Hematopoietic multipotent progenitor cell (in vitro differentiated cells): ENCODE results near the gene TXK. TPM values are rescaled to one million over a fixed set of nuclear protein-coding genes. Genes with fewer than 3 reads are reported as not detected.
A peak's percentile ranks its signal among the peaks of the same experiment; 100 is the strongest.

Experiments used
- DNase-seq, 3 donors: peaks; one replicate each; pipeline ENCODE4 v3.0.0-alpha.2; 2011 to 2015; ENCODE audit warnings: low read depth in 2 of 3, low spot score in 2 of 3
- total RNA-seq: library from RNA; depleted of rRNA; stranded (reverse); fragments of >200 nt; gene quantifications from one replicate; pipeline ENCODE4 v1.2.3, GENCODE V29; 2012

Gene TXK
- total RNA-seq, 1 donor, result 3.8 TPM

DNA sequence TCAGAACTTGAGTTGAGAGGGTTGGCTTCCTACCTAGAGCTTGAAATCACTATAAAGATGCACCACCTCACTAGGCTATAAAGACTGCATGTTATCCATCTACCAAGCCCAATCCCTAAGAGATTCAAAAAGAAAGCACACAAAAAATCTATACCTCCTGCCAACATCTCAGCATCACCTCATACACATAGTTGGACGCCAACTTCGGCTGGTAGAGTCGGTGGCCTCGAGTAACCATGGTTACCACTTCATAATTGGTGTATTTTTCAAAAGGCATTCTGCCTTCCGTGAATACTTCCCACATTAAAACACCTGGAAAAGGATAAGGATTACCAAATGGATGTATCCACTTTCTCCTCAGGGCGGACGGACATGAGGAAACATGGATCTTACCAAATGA lies 4.5 kb upstream of the TXK start:
- DNase-seq, result no peak

GRCh38 chr4:48137846-48138245 lies 3.8 kb upstream of the TXK start:
- DNase-seq, result no peak

DNA sequence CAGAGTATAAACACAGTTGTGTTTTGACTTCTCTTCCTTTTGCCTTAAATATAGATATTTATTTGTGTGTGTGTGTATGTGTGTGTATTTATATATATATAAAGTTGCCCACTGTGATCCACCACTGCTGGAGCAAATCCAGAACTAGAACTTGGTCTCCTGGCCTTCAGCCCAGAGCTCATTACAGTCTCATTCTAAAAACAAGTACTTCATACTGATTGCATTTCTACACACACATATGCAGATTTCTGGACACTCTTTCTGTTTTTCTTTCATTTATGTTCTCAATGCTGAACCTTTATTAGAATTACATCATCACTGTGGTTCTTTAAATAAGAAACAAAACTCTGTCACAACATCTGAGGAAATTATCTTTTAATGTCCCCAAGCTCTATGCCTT lies 381 bp downstream of the TXK start:
- no peak for DNase-seq

GRCh38 chr4:48131736-48132135 lies 2.3 kb downstream of the TXK start:
- no peak for DNase-seq

DNA sequence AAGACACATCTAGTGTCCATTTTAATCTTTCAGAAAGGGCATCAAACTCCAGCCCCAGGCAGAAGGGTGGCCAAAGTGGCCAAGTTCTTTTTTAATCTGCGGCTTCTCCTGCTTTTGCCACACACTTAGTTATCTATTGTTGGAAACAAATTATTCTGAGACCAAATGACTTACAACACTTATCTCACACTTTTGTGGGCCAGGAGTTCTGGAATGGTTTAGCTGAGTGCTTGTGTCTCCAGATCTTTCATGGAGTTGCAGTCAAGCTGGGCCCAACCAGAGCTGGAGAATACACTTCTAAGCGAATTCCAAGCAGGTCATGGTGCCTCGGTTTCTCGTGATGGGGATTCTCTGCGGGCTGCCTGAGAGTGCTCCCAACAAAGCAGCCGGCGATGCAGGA lies 4.0 kb downstream of the TXK start:
- no peak for DNase-seq

DNA sequence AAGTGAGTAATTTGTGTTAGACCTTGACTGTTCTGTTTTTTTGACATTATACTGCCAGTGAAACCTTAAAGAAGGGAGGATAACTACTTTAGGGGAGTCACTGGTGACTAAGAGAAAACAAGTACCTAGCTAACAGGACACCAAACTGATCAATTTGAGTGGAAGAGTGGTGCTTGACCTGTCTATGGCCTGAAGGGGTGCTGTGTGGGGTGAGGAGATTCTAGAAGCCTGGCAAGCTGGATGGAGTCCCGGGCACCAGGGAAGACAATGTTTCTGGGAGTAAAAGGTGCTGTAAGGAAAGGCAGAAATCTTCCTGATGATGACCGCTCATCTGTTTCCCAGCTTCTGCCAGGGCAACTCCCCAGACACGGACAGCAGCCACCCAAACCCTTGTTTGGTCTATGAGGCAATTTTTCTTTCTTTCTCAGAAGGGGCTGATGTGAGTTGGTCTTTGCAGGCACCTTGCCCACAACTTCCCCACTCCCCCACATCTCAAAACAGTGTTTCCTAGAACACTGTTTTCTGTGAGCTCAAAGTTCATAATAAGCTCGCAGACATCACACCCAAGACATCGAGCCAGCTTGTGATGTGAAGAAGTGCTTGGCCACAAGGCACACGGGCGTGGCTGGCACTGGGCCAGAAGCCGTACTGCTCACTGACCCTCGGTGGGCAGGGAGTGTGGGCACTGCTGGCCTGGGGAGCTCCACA lies 4.6 kb downstream of the TXK start:
- DNase-seq, result peak in 1 of 3 donors; percentile 38

DNA sequence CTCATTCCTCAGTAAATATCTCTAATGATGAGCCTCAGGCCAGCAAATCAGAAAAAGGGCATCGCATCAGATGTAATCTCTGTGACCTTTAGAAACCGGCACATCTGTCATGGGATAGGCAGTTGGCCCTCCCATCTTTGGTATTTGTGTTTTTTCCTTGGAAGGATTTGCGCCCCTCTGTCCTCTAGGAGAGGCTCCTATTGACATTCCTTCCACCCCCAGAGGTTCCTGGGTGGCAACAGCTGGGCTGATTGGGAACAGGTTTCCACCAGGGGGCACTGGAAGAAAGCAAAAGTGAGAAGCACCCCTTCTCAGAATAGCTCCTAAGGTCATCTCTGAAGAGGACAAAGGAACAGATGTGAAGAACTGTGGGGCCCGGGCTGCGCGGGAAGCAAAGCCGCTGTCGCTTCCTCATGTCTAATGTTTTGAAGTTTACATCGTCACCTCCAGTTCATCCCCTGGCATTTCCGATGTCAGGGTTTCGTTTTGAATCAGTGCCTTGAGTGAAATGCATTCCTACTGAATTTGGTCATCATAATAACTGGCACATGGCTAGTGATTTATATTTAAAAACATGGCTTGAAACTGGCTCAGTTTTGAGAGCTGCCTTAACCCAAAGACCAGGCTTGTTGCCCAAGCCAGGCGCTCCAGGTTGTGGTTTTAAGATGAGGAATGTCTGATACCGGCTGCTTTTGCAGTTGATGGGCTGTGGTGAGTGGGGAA lies 6.2 kb downstream of the TXK start:
- DNase-seq, result peak; percentile 44 to 77 (median 59)

- no peak for DNase-seq
Measured at GRCh38 chr4:48127231-48127630, 6.8 kb downstream of the TXK start.

GRCh38 chr4:48126621-48127020 lies 7.4 kb downstream of the TXK start:
- no peak for DNase-seq

DNA sequence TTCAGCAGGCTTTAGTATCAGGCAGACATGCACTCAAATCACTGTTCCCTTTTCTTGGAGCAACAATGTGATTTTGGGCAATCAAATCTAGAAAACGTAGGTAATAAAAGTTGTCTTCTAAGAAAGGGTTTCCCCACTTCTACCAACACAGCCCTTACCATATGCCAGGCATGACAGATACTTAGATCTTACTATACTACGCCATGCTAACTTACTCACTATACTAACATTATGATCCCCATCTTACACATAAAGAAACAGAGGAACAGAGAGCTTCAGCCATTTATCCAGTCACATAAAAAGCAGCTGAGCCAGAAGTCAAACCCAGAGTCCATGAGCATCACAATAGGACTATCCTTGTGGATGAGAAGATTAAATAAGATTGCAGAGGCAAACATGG lies 9.2 kb downstream of the TXK start:
- DNase-seq, result no peak

- no peak for DNase-seq
Measured at GRCh38 chr4:48122756-48123155, 11.3 kb downstream of the TXK start.

DNA sequence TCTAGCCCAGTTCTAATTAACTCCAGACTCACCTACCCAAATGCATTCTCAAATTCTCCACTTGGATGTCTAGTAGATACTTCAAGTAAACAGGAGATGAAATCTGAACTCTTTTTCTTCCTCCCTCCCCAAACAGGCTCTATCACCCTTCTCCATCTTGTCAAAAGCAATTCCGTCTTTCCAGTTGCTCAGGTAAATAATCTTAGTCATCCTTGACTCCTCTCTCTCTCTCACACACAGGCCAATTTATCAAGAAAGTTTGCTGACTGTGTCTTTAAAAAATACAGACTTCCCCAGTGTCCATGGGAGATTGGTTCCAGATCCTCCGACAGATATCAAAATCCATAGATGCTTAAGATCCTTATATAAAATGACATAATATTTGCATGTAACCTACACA lies 12.9 kb downstream of the TXK start:
- DNase-seq, result no peak

GRCh38 chr4:48120132-48120531 lies 13.9 kb downstream of the TXK start:
- no peak for DNase-seq

DNA sequence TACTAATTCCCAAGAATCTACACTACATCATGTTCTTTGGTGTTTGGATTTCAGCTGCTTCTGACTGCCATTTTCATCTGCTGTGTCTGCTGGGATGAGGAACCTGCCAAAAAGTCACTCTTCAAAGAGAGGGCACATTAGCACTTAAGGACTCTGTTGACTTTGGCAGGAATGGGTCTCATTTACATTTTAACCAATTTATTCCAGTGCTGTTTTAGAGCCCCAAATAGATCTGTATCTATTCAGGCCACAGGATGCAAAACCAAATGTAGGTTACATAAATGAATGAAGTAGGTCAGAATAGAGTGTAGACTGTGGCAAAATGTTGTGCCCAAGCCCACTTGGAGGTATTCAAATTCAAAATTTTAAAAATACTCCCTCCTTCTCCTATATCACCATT lies 14.4 kb downstream of the TXK start:
- DNase-seq, result no peak

GRCh38 chr4:48118081-48118480 lies 16.0 kb downstream of the TXK start:
- no peak for DNase-seq

- DNase-seq, result no peak
Measured at GRCh38 chr4:48116582-48116981, 17.5 kb downstream of the TXK start.

GRCh38 chr4:48114412-48114811 lies 19.6 kb downstream of the TXK start:
- no peak for DNase-seq

DNA sequence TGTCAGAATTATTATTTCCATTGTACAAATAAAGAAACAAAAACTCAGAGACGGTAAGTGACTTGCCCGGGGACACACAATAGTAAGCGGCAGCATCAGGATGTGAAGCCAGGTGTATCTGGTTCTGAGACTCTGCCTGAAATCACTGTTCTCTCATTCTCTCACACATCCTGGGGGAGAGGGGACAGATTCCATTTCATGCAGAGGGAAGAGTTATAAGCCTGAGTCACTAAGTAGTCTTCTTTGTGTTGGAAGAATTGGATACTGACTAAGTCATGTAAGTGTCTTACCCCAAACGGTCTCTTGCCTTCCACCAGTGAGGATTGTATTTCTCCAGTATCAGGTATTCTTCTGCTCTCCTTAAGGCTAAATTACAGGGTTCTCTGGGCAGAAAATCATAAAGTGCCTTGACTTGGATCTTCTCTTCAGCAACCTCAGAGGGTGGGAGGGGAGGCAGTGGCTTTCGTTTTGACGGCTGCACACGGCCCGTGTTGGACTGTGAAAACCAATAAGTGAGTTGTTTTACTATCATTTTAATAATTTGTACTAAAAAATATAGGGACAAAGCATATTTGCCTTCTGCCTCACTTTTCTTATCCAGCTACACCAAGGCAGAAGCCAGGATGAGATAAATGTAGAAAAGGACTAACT lies 21.9 kb downstream of the TXK start:
- DNase-seq, result no peak

- no peak for DNase-seq
Measured at GRCh38 chr4:48110452-48110978, 23.5 kb downstream of the TXK start.

GRCh38 chr4:48109413-48110263 lies 24.4 kb downstream of the TXK start:
- DNase-seq, result peak in 2 of 3 donors; percentile 47 to 73
